Panc1 (cell line): ENCODE measurements around the gene IKZF3. TPM values are rescaled to one million over a fixed set of nuclear protein-coding genes. Genes with fewer than 3 reads are reported as not detected.

ENCODE experiments used
- ATAC-seq: fragments of 200-7000 bp; cut with Tn5 transposase; 2 replicates; pipeline ENCODE4 v1.9.1; 2020; ENCODE audit warnings: mild to moderate bottlenecking, moderate library complexity
- BruUV-seq: library from RNA; stranded (reverse); fragments of 400-500 nt; replicated peaks from 2 replicates; lab custom pipeline; 2021; lab: Mats Ljungman, UMichigan
- CTCF ChIA-PET: fragments of 300-600 bp; sonication (Branson Sonifier 250); formaldehyde crosslinking; loops from one replicate; lab custom pipeline; 2022; ENCODE audit warnings: antibody characterized with exemption; lab: Charles Lee
- POLR2A ChIA-PET: fragments of 300-600 bp; sonication (Branson Sonifier 250); formaldehyde crosslinking; loops from one replicate; lab custom pipeline; 2022; ENCODE audit warnings: antibody characterized with exemption; lab: Charles Lee
- DNase-seq: peaks from one replicate; pipeline ENCODE4 v3.0.0-alpha.2; 2010; ENCODE audit warnings: low read depth, low spot score
- H3K27ac ChIP-seq: 2 replicates; pipeline ENCODE4 v1.5.1; 2011; ENCODE audit warnings: mild to moderate bottlenecking, low read length, inconsistent platforms
- H3K27me3 ChIP-seq: fragments of 200-500 bp; sonication (Bioruptor generic); 2 replicates; pipeline ENCODE4 v1.6.0; 2014; ENCODE audit warnings: low read length, inconsistent platforms; ENCODE audit not compliant: control insufficient read depth, insufficient read depth
- H3K36me3 ChIP-seq: fragments of 200-500 bp; sonication (Bioruptor generic); 2 replicates; pipeline ENCODE4 v1.5.1; 2014; ENCODE audit warnings: inconsistent platforms, mild to moderate bottlenecking, low read length, moderate library complexity; ENCODE audit not compliant: control insufficient read depth, insufficient read depth
- H3K4me1 ChIP-seq: 2 replicates; pipeline ENCODE4 v1.5.1; 2011; ENCODE audit warnings: inconsistent platforms, mild to moderate bottlenecking, low read length, moderate library complexity; ENCODE audit not compliant: control insufficient read depth, insufficient read depth
- H3K4me3 ChIP-seq, 2 experiments: 2 replicates each; pipeline ENCODE4 v1.5.1; 2011 to 2012; ENCODE audit warnings: low read depth in 2 of 2, low read length in 2 of 2, mild to moderate bottlenecking in 2 of 2, inconsistent platforms in 1 of 2, moderate library complexity in 1 of 2
- H3K9me3 ChIP-seq: fragments of 200-500 bp; sonication (Bioruptor generic); 2 replicates; pipeline ENCODE4 v1.5.1; 2014; ENCODE audit warnings: low read depth, mild to moderate bottlenecking, inconsistent platforms, low read length, moderate library complexity; ENCODE audit not compliant: control insufficient read depth, insufficient read depth
- POLR2AphosphoS5 ChIP-seq: IDR thresholded peaks from 2 replicates; pipeline ENCODE4 v1.6.1; 2012; ENCODE audit warnings: mild to moderate bottlenecking, low read depth, low read length, moderate library complexity
- SIN3A ChIP-seq: IDR thresholded peaks from 2 replicates; pipeline ENCODE4 v1.6.1; 2012; ENCODE audit warnings: low read depth, mild to moderate bottlenecking, low read length, moderate library complexity, borderline replicate concordance; ENCODE audit not compliant: insufficient read depth
- TCF7L2 ChIP-seq: IDR thresholded peaks from 2 replicates; pipeline ENCODE4 v1.6.1; 2011; ENCODE audit warnings: mild to moderate bottlenecking, low read depth, low read length, inconsistent platforms
- in situ Hi-C: cut with HindIII; loops from 2 replicates; pipeline ENCODE4 v1.10.0; 2016; ENCODE audit warnings: low sequenced_read_pairs, low pct_unique_long_range_greater_than_20kb
- intact Hi-C: fragments of 100-400 bp; cut with micrococcal nuclease; formaldehyde crosslinking; loops from one replicate; pipeline ENCODE4 v1.10.0; 2022; ENCODE audit not compliant: unreplicated experiment
- total RNA-seq: library from RNA; stranded (reverse); gene quantifications from one replicate; pipeline ENCODE4 v1.2.1, GENCODE V29; 2021; ENCODE audit not compliant: unreplicated experiment
- TF ChIP-seq, protein P1 (sequence below): fragments of 450-650 bp; IDR thresholded peaks from 2 replicates; pipeline ENCODE4 v1.5.1; 2017; ENCODE audit warnings: mild to moderate bottlenecking
- TF ChIP-seq, protein P2 (sequence below), 2 experiments: IDR thresholded peaks; 2 replicates each; pipeline ENCODE4 v1.6.1; 2011 to 2012; ENCODE audit warnings: low read depth in 2 of 2, control low read depth in 1 of 2, low read length in 1 of 2, mild to moderate bottlenecking in 1 of 2, moderate library complexity in 1 of 2; ENCODE audit not compliant: insufficient read depth in 1 of 2

IKZF3 gene
- total RNA-seq, 1 experiment from 2014 or later, result 0.59 TPM

DNA sequence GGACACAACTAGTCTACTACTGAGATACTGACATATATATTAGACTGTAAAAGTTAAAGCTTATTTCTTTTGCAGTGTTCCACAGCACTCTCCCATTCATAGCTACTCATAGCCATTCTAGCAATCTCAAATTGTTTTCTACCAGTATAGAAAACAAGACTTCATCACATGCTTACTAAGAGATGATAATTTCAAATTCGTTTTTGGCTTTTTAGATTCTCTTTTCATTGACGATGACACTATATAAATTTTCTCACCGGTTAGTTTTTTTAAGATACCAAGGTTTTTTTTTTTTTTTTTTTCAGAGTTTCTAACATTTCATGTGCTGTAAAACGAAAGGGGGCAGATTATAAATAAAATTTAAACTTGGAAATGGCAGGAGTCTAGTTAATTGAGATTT, 17.9 kb downstream of the IKZF3 start:
- no peaks in the 10 kb centered on the region for H3K36me3 ChIP-seq
- no peak overlapping the region for H3K4me3 ChIP-seq
- ChIA-PET CTCF (no interaction called here), POLR2A (interaction anchor here (0.6 kb wide), 1 partner anchor 342 kb away, joined by 3 read pairs; no protein-coding TSS in a partner anchor)
- in situ Hi-C loops (no loop called here), intact Hi-C loops (no loop called here)
- ATAC-seq, result no peak
- H3K4me1 ChIP-seq, result no peaks in the 10 kb centered on the region
- peaks cover 16% of the 10 kb centered on the region for H3K27me3 ChIP-seq
- TF ChIP-seq, protein P1, sequence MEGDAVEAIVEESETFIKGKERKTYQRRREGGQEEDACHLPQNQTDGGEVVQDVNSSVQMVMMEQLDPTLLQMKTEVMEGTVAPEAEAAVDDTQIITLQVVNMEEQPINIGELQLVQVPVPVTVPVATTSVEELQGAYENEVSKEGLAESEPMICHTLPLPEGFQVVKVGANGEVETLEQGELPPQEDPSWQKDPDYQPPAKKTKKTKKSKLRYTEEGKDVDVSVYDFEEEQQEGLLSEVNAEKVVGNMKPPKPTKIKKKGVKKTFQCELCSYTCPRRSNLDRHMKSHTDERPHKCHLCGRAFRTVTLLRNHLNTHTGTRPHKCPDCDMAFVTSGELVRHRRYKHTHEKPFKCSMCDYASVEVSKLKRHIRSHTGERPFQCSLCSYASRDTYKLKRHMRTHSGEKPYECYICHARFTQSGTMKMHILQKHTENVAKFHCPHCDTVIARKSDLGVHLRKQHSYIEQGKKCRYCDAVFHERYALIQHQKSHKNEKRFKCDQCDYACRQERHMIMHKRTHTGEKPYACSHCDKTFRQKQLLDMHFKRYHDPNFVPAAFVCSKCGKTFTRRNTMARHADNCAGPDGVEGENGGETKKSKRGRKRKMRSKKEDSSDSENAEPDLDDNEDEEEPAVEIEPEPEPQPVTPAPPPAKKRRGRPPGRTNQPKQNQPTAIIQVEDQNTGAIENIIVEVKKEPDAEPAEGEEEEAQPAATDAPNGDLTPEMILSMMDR, result no peak
- TF ChIP-seq POLR2AphosphoS5, result no peak
- no peak for TF ChIP-seq SIN3A
- no peak for TF ChIP-seq TCF7L2
- TF ChIP-seq, protein P2, sequence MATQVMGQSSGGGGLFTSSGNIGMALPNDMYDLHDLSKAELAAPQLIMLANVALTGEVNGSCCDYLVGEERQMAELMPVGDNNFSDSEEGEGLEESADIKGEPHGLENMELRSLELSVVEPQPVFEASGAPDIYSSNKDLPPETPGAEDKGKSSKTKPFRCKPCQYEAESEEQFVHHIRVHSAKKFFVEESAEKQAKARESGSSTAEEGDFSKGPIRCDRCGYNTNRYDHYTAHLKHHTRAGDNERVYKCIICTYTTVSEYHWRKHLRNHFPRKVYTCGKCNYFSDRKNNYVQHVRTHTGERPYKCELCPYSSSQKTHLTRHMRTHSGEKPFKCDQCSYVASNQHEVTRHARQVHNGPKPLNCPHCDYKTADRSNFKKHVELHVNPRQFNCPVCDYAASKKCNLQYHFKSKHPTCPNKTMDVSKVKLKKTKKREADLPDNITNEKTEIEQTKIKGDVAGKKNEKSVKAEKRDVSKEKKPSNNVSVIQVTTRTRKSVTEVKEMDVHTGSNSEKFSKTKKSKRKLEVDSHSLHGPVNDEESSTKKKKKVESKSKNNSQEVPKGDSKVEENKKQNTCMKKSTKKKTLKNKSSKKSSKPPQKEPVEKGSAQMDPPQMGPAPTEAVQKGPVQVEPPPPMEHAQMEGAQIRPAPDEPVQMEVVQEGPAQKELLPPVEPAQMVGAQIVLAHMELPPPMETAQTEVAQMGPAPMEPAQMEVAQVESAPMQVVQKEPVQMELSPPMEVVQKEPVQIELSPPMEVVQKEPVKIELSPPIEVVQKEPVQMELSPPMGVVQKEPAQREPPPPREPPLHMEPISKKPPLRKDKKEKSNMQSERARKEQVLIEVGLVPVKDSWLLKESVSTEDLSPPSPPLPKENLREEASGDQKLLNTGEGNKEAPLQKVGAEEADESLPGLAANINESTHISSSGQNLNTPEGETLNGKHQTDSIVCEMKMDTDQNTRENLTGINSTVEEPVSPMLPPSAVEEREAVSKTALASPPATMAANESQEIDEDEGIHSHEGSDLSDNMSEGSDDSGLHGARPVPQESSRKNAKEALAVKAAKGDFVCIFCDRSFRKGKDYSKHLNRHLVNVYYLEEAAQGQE (IDR thresholded peaks at IDR 0.05; ENCODE audit: insufficient read depth in 1 of 2, low read depth in 2 of 2, low read length in 1 of 2), result no peak
- no peak for DNase-seq
- H3K9me3 ChIP-seq, result no peaks in the 10 kb centered on the region
- no TSS peak for BruUV-seq
- H3K27ac ChIP-seq, result no peak overlapping the region

DNA sequence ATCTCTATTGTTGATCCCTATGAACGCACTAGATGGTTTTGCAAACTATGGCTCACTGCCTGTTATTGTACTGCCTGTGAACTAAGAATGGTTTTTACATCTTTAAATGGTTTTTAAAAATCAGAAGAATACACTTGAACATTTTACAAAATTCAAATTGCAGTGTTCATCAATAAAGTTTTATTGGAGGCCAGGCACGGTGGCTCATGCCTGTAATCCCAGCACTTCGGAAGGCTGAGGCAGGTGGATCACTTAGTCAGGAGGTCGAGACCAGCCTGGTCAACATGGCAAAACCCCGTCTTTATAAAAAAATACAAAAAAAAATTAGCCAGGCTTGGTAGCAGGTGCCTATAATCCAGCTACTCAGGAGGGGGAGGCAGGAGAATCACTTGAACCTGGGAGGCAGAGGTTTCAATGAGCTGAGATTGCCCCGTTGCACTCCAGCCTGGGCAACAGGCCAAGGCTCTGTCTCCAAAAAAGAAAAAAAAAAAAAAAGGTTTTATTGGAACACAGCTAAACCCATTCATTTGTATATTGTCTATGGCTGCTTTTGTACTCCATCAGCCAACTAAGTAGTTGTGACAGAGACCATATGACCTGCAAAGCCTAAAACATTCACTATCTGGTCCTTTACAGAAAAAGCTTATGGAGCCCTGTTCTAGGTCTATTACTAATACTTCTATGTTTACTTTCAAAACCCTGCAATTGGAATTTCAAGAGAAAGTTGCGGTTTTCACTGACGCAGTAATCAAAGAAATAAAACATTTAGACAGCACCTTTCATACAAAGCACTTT, 18.9 kb downstream of the IKZF3 start:
- Histone ChIP-seq H3K27me3 (peaks cover 16% of the 10 kb centered on the region), H3K36me3 (no peaks in the 10 kb centered on the region), H3K9me3 (no peaks in the 10 kb centered on the region), H3K4me1 (no peaks in the 10 kb centered on the region), H3K4me3 (no peak overlapping the region), H3K27ac (no peak overlapping the region)
- intact Hi-C loops (no loop called here), in situ Hi-C loops (no loop called here)
- TF ChIP-seq POLR2AphosphoS5 (no peak), TCF7L2 (no peak), SIN3A (no peak)
- TF ChIP-seq, protein P2 (IDR thresholded peaks at IDR 0.05; ENCODE audit: insufficient read depth in 1 of 2, low read depth in 2 of 2, low read length in 1 of 2), result no peak
- TF ChIP-seq, protein P1, result no peak
- ChIA-PET POLR2A (no interaction called here), CTCF (no interaction called here)
- ATAC-seq, result no peak
- BruUV-seq, result no TSS peak
- DNase-seq, result no peak
